Stromal cell of bone marrow (primary cell): ENCODE results near the gene CPAMD8.
"Not testable (repeated sequence)": the region's sequence is repeated elsewhere in the genome, so short reads cannot be mapped to it uniquely, and the experiment has no call there.

Source experiments
- DNase-seq: peaks from one replicate; pipeline ENCODE4 v3.0.0-alpha.2; 2012; ENCODE audit warnings: low read depth

CPAMD8 gene

GRCh38 chr19:17041976-17042375 is 15.4 kb upstream of the CPAMD8 start:
- peak; percentile 5 for DNase-seq

GRCh38 chr19:17037966-17038500 is 11.4 kb upstream of the CPAMD8 start:
- DNase-seq, result no peak

GRCh38 chr19:17037184-17037583 is 10.6 kb upstream of the CPAMD8 start:
- no peak for DNase-seq

GRCh38 chr19:17036640-17037039 is 10.0 kb upstream of the CPAMD8 start:
- DNase-seq, result no peak

- DNase-seq, result no peak
Observed at GRCh38 chr19:17035842-17036424, 9.3 kb upstream of the CPAMD8 start.

GRCh38 chr19:17031741-17032140 is 5.1 kb upstream of the CPAMD8 start:
- DNase-seq, result no peak

- no peak for DNase-seq
Observed at GRCh38 chr19:17027535-17027975, 945 bp upstream of the CPAMD8 start.

GRCh38 chr19:17025991-17026658 is 485 bp downstream of the CPAMD8 start:
- no peak for DNase-seq

- no peak for DNase-seq
Observed at GRCh38 chr19:17025361-17025760, 1.2 kb downstream of the CPAMD8 start.

- not testable (repeated sequence) for DNase-seq
Observed at GRCh38 chr19:17024941-17025340, 1.7 kb downstream of the CPAMD8 start.

- no peak for DNase-seq
Observed at GRCh38 chr19:17023805-17024204, 2.8 kb downstream of the CPAMD8 start.

- no peak for DNase-seq
Observed at GRCh38 chr19:17022738-17023137, 3.9 kb downstream of the CPAMD8 start.

GRCh38 chr19:17021793-17022590 is 4.6 kb downstream of the CPAMD8 start:
- DNase-seq, result no peak

GRCh38 chr19:17021328-17021727 is 5.3 kb downstream of the CPAMD8 start:
- no peak for DNase-seq

GRCh38 chr19:17020823-17021222 is 5.8 kb downstream of the CPAMD8 start:
- no peak for DNase-seq

- no peak for DNase-seq
Observed at GRCh38 chr19:17020385-17020784, 6.2 kb downstream of the CPAMD8 start.

GRCh38 chr19:17014212-17014861 is 12.3 kb downstream of the CPAMD8 start:
- not testable (repeated sequence) for DNase-seq

- DNase-seq, result no peak
Observed at GRCh38 chr19:17011485-17011884, 15.1 kb downstream of the CPAMD8 start.

- no peak for DNase-seq
Observed at GRCh38 chr19:17006579-17006978, 20.0 kb downstream of the CPAMD8 start.

- no peak for DNase-seq
Observed at GRCh38 chr19:17005000-17005399, 21.6 kb downstream of the CPAMD8 start.

GRCh38 chr19:17004386-17004785 is 22.2 kb downstream of the CPAMD8 start:
- DNase-seq, result no peak

- no peak for DNase-seq
Observed at GRCh38 chr19:17002455-17002854, 24.2 kb downstream of the CPAMD8 start.
